ENCODE results near the gene PAX2. TPM values are rescaled to one million over a fixed set of nuclear protein-coding genes. Genes with fewer than 3 reads are reported as not detected.
A peak's percentile ranks its signal among the peaks of the same experiment; 100 is the strongest.

The PAX2 gene
- polyA plus RNA-seq, 3 donors = 130 to 141 (median 133) TPM

- no peak for DNase-seq (ENCODE audit: low read depth in 3 of 3, low spot score in 2 of 3)
These were observed 37.3 kb downstream of the PAX2 start for GRCh38 chr10:100782461-100783244.

- no peak for DNase-seq (ENCODE audit: low read depth in 3 of 3, low spot score in 2 of 3)
These were observed 38.7 kb downstream of the PAX2 start for GRCh38 chr10:100784126-100784525.

- DNase-seq (ENCODE audit: low read depth in 3 of 3, low spot score in 2 of 3) = no peak
These were observed 41.2 kb downstream of the PAX2 start for GRCh38 chr10:100786591-100786990.

GRCh38 chr10:100788002-100788903 is 42.9 kb downstream of the PAX2 start:
- DNase-seq (ENCODE audit: low read depth in 3 of 3, low spot score in 2 of 3) = no peak

- peak; percentile 27 to 45 (median 27) for DNase-seq (ENCODE audit: low read depth in 3 of 3, low spot score in 2 of 3)
These were observed 45.4 kb downstream of the PAX2 start for GRCh38 chr10:100790761-100791208.

GRCh38 chr10:100791369-100792058 is 46.1 kb downstream of the PAX2 start:
- no peak for DNase-seq (ENCODE audit: low read depth in 3 of 3, low spot score in 2 of 3)

- DNase-seq (ENCODE audit: low read depth in 3 of 3, low spot score in 2 of 3) = no peak
These were observed 47.2 kb downstream of the PAX2 start for GRCh38 chr10:100792574-100792973.

GRCh38 chr10:100793055-100793454 is 47.7 kb downstream of the PAX2 start:
- DNase-seq (ENCODE audit: low read depth in 3 of 3, low spot score in 2 of 3) = no peak

- no peak for DNase-seq (ENCODE audit: low read depth in 3 of 3, low spot score in 2 of 3)
These were observed 54.5 kb downstream of the PAX2 start for GRCh38 chr10:100799881-100800280.

GRCh38 chr10:100800931-100801330 is 55.5 kb downstream of the PAX2 start:
- no peak for DNase-seq (ENCODE audit: low read depth in 3 of 3, low spot score in 2 of 3)

- DNase-seq (ENCODE audit: low read depth in 3 of 3, low spot score in 2 of 3) = no peak
These were observed 56.8 kb downstream of the PAX2 start for GRCh38 chr10:100802196-100802595.

GRCh38 chr10:100802607-100803006 is 57.2 kb downstream of the PAX2 start:
- no peak for DNase-seq (ENCODE audit: low read depth in 3 of 3, low spot score in 2 of 3)

- no peak for DNase-seq (ENCODE audit: low read depth in 3 of 3, low spot score in 2 of 3)
These were observed 58.1 kb downstream of the PAX2 start for GRCh38 chr10:100803492-100803891.

GRCh38 chr10:100803908-100804307 is 58.5 kb downstream of the PAX2 start:
- no peak for DNase-seq (ENCODE audit: low read depth in 3 of 3, low spot score in 2 of 3)

- DNase-seq (ENCODE audit: low read depth in 3 of 3, low spot score in 2 of 3) = no peak
These were observed 60.4 kb downstream of the PAX2 start for GRCh38 chr10:100805543-100806355.

- DNase-seq (ENCODE audit: low read depth in 3 of 3, low spot score in 2 of 3) = no peak
These were observed 60.9 kb downstream of the PAX2 start for GRCh38 chr10:100806356-100806645.

GRCh38 chr10:100807241-100807951 is 62.0 kb downstream of the PAX2 start:
- no peak for DNase-seq (ENCODE audit: low read depth in 3 of 3, low spot score in 2 of 3)

- no peak for DNase-seq (ENCODE audit: low read depth in 3 of 3, low spot score in 2 of 3)
These were observed 63.5 kb downstream of the PAX2 start for GRCh38 chr10:100808876-100809275.

- DNase-seq (ENCODE audit: low read depth in 3 of 3, low spot score in 2 of 3) = no peak
These were observed 64.9 kb downstream of the PAX2 start for GRCh38 chr10:100810091-100810834.

Measured in right renal cortex interstitium (tissue), 3 donors.